HG03521 (cell line): Measurements from ENCODE around the gene FRMD4A.
A peak's percentile ranks its signal among the peaks of the same experiment; 100 is the strongest.
"Not testable (repeated sequence)": the region's sequence is repeated elsewhere in the genome, so short reads cannot be mapped to it uniquely, and the experiment has no call there.

Experiments
- ATAC-seq: cut with Tn5 transposase; IDR thresholded peaks from one replicate; pipeline ENCODE4 v1.9.1; 2021; ENCODE audit warnings: mild to moderate bottlenecking, moderate library complexity; ENCODE audit not compliant: unreplicated experiment

FRMD4A gene

DNA sequence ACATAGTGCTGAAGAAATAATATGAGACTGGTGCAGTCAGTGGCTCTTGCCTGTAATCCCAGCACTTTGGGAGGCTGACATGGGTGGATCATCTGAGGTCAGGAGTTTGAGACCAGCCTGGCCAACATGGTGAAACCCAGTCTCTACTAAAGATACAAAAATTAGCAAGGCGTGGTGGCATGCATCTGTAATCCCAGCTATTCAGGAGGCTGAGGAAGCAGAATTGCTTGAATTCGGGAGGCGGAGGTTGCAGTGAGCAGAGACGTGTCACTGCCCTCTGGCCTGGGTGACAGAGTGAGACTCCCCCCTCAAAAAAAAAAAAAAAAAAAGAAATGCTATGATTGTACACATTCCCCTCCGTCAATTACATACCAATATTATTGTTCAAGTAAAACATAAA is 615.1 kb downstream of the FRMD4A start:
- not testable (repeated sequence) for ATAC-seq

DNA sequence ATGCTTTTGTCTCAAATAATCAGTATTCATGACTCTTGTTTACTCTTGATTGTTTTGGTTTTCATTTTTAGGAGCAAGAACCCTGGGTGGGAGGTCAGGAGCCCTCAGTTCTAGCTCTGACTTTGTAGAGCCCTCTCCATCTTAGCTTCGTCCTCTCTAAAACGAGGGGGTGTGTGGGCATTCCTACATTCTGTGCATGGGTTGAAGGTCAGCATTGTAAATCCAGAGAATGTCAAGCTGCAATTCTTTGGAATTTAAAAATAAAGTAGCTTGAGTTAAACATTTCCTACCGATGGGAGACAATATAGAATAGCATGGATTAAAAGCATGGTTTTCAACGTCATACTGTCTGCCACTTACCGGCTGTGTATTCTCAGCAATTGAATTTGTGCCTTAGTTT is 615.6 kb downstream of the FRMD4A start:
- ATAC-seq, result no peak

DNA sequence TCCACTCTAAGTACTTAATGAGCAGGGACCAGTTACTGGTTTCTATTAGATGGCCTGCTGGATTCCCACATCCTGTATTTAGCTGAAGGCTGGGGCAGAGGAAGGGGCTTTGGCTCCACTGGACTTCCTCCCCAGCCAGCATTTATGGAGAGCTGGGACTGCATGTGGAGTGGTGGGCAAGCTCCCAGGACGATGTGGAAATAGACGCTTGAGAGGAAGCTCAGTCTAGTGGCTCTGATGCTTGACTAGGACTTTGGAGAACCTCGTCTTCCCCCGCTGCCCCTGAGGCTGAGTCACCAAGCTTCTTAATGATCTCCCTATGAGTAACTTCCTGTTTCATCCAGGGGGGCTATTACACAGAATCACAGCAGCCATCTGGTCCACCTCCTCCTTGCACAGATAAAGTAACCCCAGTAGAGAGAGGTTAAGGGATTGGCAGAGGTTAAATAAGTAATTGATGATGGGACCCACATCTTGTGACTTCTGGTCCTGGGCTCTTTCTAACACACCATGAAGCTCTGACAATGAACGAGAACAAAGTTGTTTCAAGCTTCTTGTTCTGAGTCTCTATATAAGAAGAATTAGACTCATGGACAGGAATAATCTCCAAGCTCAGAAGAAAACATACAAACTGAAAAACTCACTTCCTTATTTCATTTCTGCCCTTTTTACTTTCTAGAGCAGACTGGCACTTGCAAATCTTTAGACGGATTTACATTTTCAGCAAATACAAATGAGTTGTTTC is 617.7 kb downstream of the FRMD4A start:
- peak; percentile 62 for ATAC-seq

DNA sequence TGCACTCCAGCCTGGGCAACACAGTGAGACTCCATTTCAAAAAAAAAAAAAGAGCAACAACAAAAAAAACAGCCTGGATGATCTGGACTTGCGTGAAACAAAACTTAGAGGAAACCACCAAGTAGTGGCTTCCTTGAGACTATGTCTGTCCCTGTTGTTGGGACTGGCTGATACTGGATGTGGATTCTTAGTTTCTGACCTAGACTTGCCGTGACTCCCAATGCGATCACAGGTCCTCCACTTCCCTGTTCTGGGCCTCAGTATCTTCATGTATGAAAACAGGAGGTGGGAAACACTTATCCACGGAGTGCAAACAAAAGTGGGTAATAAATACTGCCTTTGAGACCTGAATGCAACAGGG is 618.3 kb downstream of the FRMD4A start:
- ATAC-seq, result no peak

DNA sequence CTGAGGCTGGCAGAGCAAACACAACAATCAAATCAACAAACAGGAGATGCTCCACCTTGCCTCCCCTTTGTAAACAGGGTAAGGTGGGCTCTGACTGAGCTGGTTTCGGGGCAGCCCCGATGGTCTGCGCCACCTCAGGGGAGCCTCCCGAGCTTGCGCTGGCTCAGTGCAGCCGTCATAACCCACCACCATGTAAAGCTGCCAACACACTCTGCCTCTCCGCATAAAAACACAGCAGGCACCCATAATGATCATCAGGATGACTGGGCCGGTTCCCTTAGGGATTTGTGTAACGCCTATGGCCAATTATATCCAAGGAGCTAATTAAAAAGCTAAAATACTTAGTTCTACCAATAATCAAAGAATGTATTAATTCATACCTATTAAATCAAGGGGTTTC is 619.4 kb downstream of the FRMD4A start:
- no peak for ATAC-seq

DNA sequence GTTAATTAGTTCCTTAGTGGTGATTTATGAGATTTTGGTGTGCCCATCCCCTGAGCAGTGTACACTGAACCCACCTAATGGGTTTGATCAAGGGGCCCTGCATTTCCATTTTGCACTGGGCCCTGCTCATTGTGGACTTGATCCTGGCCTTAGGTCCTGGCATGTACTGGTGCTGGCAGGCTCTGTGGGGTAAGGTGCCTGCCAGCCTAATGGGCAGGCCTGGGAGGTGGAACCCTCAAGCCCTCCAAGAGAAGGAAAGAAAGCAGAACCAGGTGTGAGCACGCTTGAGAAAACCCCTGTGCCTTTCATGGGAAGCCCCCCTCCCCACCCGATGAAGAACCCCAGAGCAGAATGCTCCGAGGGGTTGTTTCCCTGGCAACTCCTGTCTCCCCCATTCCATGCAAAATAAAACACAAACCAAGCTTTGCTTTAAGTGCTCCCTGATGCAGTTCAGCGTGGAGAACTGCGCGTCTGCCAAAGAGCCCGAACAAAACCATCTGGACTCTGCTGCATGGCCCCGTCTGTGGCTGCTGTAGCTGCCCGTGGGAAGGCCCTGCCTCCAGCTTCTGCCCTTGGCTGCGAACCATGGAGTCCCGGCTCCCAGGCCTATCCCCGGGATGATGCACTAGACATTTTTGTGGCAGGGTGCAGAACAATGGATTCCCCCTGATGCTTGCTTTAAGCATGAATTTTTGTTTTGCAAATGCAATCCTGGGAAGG is 620.6 kb downstream of the FRMD4A start:
- no peak for ATAC-seq

DNA sequence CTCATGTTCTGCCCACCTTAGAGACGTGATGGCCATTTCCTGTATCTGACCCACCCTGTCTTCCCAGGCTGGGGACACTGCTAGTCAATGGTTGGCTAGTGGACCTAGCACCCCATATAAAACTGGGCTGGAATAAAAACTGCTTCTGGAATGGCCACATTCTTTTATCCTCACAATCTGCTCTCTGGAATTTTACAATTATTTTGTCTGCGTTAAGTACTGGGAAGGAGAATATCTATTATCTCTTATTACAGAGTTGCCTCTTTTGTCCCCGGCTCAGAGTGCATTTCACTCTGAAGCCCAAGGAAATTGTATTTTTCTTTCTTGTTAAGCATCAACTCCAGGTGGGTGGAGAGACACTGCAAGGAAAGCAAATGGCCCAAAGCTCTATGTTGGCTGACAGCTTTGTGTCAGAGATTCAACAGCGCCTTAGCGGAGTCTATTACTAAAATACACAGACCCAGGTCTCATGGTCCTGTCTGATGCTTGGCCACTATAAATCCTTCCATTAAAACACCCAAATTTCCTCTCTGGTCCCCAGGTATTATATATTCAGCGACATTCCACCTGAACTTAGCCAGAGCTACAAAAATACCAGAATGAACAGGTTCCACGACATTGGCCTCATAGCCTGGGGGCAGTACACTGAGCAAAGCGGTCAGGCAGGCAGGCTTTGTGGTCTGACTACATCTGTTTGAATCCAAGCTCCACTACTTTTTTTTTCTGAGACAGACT is 622.3 kb downstream of the FRMD4A start:
- no peak for ATAC-seq

DNA sequence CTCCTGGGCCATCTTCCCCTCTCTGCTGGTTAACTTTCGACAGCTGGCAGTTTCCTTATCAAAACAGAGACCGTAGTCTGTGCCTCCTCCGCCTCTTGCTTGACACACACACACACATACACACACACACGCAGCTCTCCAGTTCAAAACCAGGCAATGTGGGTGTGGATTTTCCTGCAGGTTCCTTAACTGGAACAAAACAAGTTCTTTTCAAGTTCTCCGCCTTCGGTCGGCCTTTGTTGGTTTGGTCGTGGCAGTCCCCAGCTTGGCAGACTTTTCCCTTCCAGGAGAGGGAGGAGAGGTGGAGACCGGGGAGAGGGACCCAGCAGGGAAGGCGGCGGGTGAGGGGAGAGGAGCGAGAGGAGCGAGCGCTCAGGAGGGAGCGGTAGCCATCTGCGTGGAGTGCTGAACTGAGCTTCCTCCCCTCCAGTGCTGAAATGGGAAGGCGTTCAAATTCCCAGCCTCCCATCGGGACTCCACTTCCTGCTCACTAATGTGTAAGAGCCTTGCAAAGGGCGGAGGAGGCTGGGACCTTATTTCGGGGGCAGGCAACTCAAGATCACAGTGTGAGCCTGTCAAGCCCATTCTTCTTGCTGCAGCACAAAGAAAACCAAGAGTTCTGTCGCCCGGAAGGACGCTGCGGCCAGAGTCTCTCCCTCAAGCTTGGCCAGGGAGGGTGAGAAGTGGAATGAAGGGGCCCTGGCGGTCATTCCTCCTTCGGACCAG is 623.4 kb downstream of the FRMD4A start:
- ATAC-seq, result no peak

DNA sequence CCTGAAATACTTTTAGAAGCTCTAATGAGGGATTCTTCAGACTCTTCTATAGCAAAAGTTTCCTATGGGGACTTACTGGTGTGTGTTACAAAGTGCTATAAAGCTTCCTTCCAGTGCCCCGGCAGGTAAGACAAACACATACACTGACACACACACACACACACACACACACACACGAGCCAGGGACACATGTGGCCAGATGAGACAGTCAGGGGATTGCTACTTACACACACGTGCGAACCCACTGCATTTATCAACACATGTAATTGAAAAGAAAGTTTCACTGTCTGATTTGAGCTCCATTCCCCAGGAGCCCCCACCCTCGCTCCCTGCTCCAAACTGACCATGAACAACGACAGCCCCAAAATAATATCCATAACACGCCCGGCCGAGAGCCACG is 624.1 kb downstream of the FRMD4A start:
- ATAC-seq, result no peak

DNA sequence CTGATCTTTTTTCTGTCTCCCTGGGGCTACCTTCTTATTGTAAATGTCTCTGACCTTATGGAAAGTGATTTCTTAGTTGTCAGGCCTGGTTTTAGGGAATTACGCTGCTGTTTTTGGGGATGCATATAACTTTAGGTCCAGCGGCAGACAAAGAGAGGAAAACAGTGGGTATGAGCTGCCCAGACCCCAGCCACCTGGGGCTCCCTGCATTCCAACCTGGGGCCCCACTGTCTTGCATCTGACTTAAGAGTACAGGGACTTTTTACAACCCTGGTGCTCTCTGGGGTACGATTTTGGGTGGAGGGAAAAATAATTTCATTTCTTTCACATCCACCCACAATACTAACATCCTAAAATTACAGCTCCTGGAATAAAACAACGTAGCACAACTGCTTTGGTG is 624.5 kb downstream of the FRMD4A start:
- no peak for ATAC-seq

DNA sequence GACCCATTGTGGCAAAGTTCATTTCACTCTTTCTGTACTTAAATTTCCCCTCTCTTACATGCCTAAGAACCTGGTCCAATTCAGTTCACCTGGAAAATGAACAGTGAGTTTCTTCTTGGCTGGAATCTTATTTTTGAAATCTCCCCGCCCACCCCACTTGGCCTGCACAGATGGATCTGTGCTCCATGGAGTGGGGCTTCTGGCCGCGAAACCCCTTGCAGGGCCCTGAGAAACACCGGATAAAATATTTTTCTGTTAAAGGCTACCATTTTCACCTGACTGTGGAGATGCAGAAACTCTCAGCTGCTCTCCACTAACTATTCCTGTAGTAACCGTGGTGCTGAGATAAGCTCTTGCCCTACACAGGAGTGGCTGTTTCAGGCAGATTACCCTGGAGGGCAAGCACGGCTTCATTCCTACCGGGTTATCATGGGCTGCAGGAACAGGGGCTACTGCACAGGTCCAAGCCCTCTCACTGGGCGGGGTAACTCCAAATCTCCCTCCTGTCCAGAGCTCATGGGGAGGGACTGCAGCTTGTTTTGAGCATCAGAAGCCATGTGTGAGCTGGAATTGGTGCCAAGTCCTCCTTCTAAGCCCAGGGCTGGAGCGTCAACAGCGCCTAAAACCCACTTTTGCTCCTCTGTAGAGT is 625.1 kb downstream of the FRMD4A start:
- ATAC-seq, result no peak

DNA sequence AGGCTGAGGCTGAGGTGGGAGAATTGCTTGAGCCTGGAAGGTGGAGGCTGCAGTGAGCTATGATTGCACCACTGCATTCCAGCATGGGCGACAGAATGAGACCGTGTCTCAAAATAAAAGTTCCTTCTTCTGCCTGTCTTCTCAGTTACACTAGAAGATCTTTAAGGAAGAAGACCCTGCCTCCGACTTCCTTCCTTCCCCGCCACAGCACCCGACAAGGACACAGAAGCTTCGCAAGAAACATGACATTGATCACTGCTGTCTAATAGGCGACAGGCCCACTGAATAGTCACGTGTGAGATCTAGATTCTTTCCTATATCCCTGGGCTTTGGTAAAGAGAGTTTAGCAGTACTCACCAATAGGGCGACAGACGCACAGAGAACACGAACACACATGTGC is 625.8 kb downstream of the FRMD4A start:
- ATAC-seq, result no peak

DNA sequence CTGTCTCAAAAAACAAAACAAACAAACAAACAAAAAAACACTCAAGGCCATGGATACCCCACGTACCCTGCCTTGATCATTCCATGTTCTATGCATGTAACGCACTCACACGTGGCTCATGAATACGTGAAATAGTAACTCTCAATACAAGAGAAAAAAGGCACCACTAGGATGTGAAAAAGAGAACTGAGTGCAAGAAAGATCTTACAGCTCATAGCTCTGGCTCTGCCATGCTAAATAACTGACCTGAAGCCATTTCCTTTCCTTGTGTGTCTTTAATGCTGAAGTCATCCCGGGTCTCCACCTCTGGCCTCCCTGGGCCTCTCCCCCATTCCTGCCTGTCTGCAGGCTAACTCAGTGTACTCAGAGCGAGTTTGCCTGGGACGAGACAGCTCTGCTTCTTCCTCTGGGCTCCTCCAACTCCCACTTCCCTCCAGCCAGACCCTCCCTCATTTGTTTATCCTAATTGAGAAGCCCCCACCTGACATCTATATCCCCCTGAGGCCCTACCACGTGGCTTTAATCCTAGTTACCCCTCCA is 626.7 kb downstream of the FRMD4A start:
- no peak for ATAC-seq

DNA sequence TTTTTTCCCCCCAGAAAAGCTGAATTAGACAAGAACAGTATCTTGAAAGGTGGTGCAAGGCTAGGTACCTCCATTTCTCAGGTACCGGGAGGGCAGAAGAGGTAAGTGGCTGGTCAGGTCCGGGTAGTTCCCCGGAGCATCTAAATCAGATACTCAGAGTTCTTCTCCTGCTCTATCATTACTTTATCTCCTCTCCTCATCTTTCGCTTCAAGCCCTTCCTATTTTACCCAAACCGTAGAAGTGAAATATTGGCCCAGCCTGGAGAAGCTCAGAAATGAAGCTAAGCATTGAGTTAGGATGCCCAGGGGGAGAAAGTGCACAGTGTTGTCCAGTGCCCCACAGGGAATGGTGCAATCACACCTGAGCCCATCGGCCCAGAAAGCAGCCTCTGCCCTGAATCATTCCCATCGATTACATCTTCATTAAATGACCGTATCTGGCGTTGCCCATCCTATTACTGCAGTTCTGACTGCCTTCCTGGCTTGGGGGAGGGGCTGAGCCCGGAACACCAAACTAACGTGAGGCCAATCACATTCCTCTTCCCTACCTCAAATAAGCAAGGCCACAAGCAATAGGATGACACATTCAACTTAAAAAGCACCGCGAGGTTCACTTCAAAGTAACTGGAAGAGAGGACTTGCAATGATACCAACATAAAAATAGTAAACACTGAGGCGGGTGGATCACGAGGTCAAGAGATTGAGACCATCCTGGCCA is 627.5 kb downstream of the FRMD4A start:
- ATAC-seq, result no peak

DNA sequence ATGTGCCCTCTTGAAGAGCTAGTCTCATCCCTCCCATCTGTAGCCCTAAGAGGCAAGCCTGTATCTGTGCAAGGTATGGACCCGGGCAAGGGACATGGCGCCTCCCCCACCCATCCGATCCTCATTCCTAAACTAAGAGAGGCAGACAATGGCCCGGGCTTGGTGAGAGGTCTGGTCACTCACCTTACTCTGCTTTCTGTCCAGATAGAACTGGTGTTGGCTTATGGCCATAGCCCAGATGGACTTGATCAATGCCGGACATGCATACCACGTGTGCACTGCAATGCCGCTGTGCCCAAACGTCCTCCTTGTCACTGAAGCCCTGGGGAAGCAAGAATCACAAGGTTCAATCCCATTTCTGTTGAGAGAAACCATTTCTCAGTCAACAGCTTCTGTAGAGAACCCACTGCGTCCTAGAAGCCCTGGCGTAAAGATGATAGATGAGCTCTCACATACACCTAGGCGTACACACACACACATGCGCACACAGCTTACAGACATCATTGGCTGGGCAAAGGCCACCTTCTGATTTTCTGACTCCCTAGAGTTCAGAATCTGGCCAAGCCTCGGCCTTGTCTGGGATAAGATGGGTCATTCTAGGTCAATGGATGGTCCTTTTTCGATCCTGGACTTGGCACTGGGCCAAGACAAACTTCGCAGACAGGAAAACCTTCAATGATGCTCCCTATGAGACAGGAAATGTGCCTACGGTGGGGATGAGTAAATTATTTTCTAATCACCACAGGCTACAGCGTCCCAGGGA is 629.4 kb downstream of the FRMD4A start:
- ATAC-seq, result no peak

DNA sequence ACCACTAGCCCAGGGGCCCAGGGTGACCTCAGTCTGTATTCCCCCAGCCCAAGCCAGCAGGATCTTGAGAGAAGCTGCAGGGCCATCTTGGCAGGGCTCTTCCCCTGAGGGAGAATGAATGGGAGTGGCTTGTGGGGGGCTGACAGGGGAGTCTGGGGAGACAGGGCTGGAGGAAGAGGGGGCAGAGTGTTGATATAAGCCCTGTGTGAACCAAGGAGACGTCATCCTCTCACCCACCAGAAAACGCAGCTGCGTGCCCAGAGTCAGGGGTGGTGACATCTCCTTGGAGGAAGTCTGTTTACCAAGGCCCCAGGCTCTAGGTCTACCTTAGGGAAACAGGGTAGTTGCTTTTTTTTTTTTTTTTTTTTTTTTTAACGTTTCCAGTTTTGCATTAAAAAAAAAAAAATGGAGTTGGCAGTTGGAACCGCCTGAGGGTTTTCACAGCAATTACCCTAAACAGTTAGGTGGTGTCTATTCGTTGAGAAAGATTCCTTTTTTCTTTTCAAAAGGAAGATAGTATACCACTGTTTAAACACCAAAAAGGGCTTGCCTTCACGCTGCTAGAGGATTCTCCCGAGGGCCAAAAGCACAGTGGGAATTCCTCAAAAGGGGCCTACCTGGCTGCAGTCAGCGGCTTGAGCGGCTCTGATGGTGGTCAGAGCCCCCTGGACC is 630.1 kb downstream of the FRMD4A start:
- ATAC-seq, result no peak

DNA sequence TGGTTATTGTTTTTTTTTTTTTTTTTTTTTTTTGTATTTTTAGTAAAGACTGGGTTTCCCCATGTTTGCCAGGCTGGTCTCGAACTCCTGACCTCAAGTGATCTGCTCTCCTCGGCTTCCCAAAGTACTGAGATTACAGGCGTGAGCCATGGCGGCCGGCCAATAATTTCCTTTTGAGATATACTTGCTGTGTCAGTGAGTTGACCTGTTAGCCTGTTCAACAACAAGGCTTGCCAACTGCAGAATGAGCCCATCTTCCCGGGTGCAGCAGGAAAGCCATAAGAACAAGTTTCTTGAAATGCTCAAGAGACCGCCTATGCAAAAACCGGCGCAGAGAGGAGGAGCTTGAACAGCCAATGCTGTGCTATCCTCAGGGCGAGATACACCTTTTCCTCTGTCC is 631.5 kb downstream of the FRMD4A start:
- ATAC-seq, result no peak

DNA sequence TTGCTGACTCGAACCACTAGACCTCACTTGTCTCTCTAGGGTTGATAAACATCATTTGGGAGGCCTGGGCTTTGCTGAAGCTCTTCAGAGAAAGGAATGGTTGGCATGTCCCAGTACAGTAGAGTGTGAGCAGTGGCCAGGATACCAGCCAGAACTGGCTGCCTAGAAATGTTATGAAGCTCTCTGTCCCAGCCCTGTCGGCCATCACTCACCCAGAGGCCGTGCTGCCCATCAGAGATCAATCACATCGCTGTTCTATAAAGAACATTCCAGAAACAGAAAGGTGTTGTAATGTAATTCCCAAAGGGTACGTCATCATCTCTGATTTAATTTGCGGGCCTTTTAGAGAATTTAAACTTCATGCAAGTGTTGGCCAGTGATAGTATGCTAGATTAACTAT is 632.5 kb downstream of the FRMD4A start:
- no peak for ATAC-seq

DNA sequence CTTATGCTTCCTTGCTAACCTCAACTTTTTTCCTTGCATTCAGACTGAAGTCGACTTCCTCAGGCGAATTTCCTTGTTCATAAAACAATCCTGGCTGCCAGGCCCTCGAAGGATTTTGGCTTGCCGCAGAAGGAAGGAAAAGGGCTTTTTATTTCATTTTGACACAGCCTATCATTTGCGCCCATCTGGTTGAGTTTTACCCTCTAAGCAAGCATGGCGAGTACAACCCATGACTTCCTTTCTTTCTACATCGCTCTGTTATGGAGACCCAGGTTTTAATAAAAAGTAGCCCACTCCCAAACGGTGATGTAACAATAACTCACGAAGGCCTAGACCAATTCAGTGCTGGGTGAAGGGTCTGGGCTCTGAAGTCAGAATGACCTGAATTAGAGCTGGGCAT is 634.7 kb downstream of the FRMD4A start:
- no peak for ATAC-seq
